NOMO-1 treated with dmso at 0.1 percent for 144 hours (cell line): ENCODE results near the gene TCF25.
"Not testable (repeated sequence)": the region's sequence is repeated elsewhere in the genome, so short reads cannot be mapped to it uniquely, and the experiment has no call there.

ENCODE experiments used
- DNase-seq: peaks from one replicate; lab custom pipeline; 2025; ENCODE audit not compliant: unreplicated experiment; lab: John Stamatoyannopoulos, UW

The TCF25 gene

DNA sequence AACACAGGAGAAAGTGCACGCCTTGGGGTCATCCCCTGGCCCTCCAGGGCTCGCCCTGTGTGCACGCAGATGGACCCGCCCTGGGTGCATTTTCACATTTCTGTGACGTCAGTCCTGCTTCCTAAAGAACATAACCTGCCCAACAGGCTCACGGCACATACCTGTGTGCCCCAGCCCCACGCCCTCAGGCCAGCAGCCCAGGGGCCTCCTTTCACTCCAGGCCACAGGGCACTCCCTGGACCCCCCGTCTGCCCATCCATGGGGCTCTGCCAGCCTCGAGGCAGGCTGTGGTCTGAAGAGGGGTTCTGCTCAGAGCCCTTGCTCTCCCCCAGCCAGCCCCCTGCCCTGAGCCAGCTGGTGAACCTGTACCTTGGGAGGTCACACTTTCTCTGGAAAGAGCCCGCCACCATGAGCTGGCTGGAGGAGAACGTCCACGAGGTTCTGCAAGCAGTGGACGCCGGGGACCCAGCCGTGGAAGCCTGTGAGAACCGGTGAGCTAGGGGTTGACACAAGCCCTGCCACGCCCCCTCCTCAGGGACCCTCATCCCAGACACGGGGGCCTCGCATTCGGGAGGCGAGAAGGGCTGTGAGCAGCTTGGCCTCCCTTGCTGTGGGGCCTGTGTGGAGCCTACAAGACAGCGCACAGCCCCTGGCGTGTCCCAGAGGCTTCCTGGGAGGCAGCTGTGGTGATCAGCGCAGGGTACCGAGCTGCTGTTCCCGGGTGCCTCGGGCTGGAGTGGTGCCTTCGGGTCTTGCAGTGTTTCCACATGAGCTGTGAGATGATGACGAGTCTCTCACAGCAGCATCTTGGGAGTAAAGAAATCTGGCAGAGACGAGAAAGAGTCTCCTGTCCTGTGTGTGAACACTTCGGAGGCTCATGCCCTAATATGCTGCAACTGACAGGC, 31.5 kb downstream of the TCF25 start:
- DNase-seq: no peak

GRCh38 chr16:89905511-89906139, 32.2 kb downstream of the TCF25 start:
- DNase-seq: no peak

- DNase-seq: no peak
Observed at GRCh38 chr16:89906140-89907025, 33.0 kb downstream of the TCF25 start.

DNA sequence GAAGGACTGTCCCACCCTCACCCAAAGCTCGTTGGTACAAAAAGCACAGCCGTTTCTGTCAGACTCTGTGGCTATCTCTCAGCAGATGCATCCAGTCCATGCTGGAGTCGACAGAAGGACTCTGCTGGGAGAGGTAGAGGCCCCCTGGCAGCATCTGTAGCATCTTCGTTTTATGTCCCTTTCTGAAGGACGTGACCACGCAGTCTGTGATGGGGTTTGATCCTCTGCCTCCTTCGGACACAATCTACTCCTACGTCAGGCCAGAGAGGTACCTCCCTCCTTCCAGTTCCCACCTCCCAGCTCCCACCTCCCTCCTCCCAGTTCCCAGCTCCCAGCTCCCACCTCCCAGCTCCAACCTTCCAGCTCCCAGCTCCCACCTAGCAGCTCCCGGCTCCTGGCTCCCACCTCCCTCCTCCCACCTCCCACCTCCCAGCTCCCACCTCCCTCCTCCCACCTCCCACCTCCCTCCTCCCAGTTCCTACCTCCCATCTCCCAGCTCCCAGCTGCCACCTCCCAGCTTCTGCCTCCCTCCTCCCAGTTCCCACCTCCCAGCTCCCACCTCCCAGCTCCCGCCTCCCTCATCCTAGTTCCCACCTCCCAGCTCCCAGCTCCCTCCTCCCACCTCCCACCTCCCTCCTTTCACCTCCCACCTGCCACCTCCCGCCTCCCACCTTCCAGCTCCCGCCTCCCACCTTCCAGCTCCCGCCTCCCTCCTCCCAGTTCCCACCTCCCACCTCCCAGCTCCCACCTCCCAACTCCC, 33.8 kb downstream of the TCF25 start:
- no peak for DNase-seq

- no peak for DNase-seq
Observed at GRCh38 chr16:89908236-89908635, 34.8 kb downstream of the TCF25 start.

GRCh38 chr16:89909777-89910716, 36.7 kb downstream of the TCF25 start:
- no peak for DNase-seq

GRCh38 chr16:89910717-89911354, 37.4 kb downstream of the TCF25 start:
- DNase-seq: no peak

DNA sequence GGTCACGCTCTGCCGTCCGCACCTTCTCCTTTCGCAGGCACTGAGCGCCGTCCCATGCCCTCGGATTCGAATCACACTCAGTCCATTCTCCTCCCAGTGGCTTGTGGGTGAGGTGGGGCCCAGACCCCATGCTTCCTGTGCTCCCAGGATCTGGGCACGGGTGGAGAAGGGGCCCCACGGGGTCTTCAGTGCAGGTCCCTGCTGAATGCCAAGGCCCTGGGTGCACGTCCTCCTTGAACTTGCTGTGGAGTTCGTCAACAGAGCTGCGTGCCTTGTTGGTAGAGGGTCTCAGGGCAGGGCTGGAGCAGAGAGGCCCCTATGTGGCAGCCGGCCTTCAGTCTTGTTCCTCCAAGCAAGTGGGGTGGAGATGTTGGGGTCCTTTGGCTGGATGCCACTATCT, 38.0 kb downstream of the TCF25 start:
- no peak for DNase-seq

GRCh38 chr16:89912143-89912542, 38.8 kb downstream of the TCF25 start:
- no peak for DNase-seq

DNA sequence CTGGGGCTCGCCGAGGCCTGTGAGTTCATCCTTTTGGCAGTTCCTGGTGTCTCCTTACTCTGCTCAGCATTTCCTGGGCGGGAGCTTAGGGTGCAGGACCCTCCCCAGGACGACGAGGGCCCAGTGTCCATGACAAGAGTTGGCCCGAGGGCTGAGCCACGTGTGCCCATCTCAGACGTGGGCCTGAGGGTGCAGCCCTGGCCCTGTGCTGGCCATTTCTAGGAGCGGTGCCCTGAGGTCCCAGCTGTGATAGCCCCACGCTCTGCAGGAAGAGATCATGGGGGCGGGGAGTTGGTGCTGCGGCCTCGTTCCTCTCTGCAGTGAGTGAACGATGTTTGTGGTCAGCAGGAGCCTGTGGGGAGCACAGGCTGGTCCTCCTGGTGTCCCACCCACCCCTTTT, 39.2 kb downstream of the TCF25 start:
- no peak for DNase-seq

DNA sequence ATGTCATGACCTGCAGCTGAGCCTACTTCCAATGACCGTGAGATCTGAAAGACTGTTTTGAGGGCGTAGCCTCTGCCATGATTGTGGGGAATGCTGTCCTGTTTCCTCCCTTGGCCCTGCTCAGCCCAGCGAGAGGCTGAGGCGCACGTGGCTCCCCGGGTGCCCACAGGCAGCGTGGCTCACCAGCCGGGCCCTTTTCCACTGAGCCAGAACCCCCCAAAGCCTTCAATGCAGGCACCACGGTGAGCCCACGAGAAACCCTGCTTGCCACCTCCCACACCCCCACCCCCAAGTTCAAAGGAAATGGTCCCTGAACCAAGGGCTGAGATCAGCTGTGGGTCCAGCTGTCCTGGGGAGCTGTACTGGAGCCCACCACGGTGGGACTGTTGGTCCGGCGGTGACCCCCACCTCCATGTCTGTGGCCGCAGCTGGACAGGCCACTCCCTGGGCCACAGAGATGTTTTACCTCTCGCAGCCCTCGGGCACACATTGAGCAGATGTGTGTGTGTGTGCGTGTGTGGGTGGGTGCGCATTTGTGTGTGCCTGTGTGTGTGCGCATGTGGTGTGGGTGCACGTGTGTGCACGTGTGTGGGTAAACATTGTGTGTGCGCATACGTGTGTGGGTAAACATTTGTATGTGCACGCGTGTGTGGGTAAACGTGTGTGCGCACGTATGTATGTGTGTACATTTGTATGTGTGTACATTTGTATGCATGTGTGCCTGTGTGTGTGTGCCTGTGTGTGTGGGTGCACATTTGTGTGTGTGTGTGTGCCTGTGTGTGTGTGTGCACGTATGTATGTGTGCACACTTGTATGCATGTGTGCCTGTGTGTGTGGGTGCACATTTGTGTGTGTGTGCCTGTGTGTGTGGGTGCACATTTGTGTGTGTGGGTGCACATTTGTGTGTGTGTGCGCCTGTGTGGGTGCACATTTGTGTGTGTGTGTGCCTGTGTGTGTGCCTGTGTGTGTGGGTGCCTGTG, 40.3 kb downstream of the TCF25 start:
- DNase-seq: no peak

GRCh38 chr16:89914642-89915285, 41.4 kb downstream of the TCF25 start:
- DNase-seq: not testable (repeated sequence)

- no peak for DNase-seq
Observed at GRCh38 chr16:89915303-89916232, 42.2 kb downstream of the TCF25 start.

GRCh38 chr16:89917773-89918452, 44.5 kb downstream of the TCF25 start:
- peak; percentile 70 for DNase-seq

DNA sequence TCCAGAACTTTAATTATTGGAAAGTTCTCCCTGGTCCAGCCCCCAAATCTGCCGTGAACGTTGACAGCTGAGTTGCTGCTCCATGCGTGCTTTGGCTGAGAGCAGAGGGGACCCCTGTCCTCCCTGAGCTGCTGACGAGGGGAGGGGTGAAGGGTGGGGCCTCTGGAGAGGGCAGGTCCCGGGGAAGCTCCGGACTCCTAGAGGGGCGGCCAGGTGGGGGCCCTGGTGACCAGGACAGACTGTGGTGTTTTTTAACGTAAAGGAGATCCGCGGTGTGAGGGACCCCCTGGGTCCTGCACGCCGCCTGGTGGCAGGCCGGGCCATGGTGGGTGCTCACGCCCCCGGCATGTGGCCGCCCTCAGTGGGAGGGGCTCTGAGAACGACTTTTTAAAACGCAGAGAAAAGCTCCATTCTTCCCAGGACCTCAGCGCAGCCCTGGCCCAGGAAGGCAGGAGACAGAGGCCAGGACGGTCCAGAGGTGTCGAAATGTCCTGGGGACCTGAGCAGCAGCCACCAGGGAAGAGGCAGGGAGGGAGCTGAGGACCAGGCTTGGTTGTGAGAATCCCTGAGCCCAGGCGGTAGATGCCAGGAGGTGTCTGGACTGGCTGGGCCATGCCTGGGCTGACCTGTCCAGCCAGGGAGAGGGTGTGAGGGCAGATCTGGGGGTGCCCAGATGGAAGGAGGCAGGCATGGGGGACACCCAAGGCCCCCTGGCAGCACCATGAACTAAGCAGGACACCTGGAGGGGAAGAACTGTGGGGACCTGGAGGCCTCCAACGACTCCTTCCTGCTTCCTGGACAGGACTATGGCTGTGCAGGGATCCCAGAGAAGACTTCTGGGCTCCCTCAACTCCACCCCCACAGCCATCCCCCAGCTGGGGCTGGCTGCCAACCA, 45.3 kb downstream of the TCF25 start, which contains the start of gene MC1R:
Gene MC1R (plus strand): TSS at position 410 of the 895 bp plus-strand sequence. CDS start 397 bp downstream, at position 807.
- no peak for DNase-seq
